SK-N-SH (cell line): ENCODE measurements around the gene ABCD2.

Experiments
- CHD2 ChIP-seq: fragments of 150-350 bp; IDR thresholded peaks from 2 replicates; pipeline ENCODE4 v1.6.1; 2018; ENCODE audit warnings: low read length; ENCODE audit not compliant: partially characterized antibody
- EP300 ChIP-seq, 2 experiments: IDR thresholded peaks; 2 replicates each; pipeline versions ENCODE4 v1.4.0 to v1.6.1; 2012; ENCODE audit warnings: borderline replicate concordance in 1 of 2, low read depth in 1 of 2, low read length in 1 of 2
- GABPA ChIP-seq: IDR thresholded peaks from 2 replicates; pipeline ENCODE4 v1.4.0; 2012; ENCODE audit warnings: low read depth, mild to moderate bottlenecking
- POLR2AphosphoS5 ChIP-seq: IDR thresholded peaks from 2 replicates; pipeline ENCODE4 v1.6.1; 2012; ENCODE audit warnings: low read depth, low read length
- RCOR1 ChIP-seq: fragments of 150-350 bp; IDR thresholded peaks from 2 replicates; pipeline ENCODE4 v1.6.1; 2017; ENCODE audit warnings: antibody characterized with exemption, low read length
- RXRA ChIP-seq: IDR thresholded peaks from 2 replicates; pipeline ENCODE4 v1.4.0; 2012; ENCODE audit warnings: low read depth, mild to moderate bottlenecking, borderline replicate concordance
- SMC3 ChIP-seq: IDR thresholded peaks from 2 replicates; pipeline ENCODE4 v1.6.1; 2012; ENCODE audit warnings: low read depth, low read length, improper control_type of control experiment
- TF ChIP-seq, protein P1 (sequence below): fragments of 200-600 bp; sonication (generic); IDR thresholded peaks from 2 replicates; pipeline ENCODE4 v1.6.1; 2017; ENCODE audit warnings: antibody characterized with exemption, mild to moderate bottlenecking, moderate library complexity
- TF ChIP-seq, protein P2 (sequence below): IDR thresholded peaks from 2 replicates; pipeline ENCODE4 v1.6.1; 2012; ENCODE audit warnings: mild to moderate bottlenecking, low read depth, low read length, moderate library complexity
- TF ChIP-seq, protein P3 (sequence below): IDR thresholded peaks from 2 replicates; pipeline ENCODE4 v1.4.0; 2012; ENCODE audit warnings: low read depth

DNA sequence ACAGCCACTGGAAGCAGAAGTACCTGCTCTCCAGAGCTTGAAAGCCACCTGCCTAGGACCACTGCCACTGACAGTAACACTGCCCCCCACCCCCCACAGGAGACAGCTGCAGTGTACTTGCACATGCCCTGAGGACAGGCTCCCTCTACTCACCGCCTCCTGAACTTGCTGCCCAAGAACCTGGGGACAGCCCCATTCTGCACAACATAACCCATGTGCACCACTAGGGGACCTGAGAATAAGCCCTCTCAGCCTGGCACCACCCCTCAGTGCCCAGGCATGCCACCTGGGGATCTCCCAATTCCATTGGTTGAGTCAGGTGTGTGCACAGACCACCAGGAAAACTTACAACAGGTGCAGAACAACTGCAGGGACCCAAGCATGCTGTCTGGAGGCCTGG lies 109.6 kb downstream of the ABCD2 start:
- TF ChIP-seq, protein P1, sequence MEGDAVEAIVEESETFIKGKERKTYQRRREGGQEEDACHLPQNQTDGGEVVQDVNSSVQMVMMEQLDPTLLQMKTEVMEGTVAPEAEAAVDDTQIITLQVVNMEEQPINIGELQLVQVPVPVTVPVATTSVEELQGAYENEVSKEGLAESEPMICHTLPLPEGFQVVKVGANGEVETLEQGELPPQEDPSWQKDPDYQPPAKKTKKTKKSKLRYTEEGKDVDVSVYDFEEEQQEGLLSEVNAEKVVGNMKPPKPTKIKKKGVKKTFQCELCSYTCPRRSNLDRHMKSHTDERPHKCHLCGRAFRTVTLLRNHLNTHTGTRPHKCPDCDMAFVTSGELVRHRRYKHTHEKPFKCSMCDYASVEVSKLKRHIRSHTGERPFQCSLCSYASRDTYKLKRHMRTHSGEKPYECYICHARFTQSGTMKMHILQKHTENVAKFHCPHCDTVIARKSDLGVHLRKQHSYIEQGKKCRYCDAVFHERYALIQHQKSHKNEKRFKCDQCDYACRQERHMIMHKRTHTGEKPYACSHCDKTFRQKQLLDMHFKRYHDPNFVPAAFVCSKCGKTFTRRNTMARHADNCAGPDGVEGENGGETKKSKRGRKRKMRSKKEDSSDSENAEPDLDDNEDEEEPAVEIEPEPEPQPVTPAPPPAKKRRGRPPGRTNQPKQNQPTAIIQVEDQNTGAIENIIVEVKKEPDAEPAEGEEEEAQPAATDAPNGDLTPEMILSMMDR: no peak
- TF ChIP-seq GABPA (no peak), RXRA (no peak), EP300 (IDR thresholded peaks at IDR 0.05; ENCODE audit: borderline replicate concordance in 1 of 2, low read depth in 1 of 2, low read length in 1 of 2) (no peak), POLR2AphosphoS5 (no peak), RCOR1 (no peak), SMC3 (no peak), CHD2 (no peak)
- TF ChIP-seq, protein P2, sequence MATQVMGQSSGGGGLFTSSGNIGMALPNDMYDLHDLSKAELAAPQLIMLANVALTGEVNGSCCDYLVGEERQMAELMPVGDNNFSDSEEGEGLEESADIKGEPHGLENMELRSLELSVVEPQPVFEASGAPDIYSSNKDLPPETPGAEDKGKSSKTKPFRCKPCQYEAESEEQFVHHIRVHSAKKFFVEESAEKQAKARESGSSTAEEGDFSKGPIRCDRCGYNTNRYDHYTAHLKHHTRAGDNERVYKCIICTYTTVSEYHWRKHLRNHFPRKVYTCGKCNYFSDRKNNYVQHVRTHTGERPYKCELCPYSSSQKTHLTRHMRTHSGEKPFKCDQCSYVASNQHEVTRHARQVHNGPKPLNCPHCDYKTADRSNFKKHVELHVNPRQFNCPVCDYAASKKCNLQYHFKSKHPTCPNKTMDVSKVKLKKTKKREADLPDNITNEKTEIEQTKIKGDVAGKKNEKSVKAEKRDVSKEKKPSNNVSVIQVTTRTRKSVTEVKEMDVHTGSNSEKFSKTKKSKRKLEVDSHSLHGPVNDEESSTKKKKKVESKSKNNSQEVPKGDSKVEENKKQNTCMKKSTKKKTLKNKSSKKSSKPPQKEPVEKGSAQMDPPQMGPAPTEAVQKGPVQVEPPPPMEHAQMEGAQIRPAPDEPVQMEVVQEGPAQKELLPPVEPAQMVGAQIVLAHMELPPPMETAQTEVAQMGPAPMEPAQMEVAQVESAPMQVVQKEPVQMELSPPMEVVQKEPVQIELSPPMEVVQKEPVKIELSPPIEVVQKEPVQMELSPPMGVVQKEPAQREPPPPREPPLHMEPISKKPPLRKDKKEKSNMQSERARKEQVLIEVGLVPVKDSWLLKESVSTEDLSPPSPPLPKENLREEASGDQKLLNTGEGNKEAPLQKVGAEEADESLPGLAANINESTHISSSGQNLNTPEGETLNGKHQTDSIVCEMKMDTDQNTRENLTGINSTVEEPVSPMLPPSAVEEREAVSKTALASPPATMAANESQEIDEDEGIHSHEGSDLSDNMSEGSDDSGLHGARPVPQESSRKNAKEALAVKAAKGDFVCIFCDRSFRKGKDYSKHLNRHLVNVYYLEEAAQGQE: no peak
- TF ChIP-seq, protein P3, sequence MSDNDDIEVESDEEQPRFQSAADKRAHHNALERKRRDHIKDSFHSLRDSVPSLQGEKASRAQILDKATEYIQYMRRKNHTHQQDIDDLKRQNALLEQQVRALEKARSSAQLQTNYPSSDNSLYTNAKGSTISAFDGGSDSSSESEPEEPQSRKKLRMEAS: no peak
